ENCODE data around the gene PMF1. TPM values are rescaled to one million over a fixed set of nuclear protein-coding genes. Genes with fewer than 3 reads are reported as not detected.

Gene PMF1
- total RNA-seq, 1 donor from 2014 or later, result 49.7 TPM

GRCh38 chr1:156266051-156266450 lies 53.2 kb downstream of the PMF1 start:
- DNase-seq, result no peak

GRCh38 chr1:156268336-156268735 lies 55.5 kb downstream of the PMF1 start:
- no peak for DNase-seq

- DNase-seq, result no peak
Observed at GRCh38 chr1:156270314-156270713, 57.5 kb downstream of the PMF1 start.

- DNase-seq, result no peak
Observed at GRCh38 chr1:156276532-156276931, 63.7 kb downstream of the PMF1 start.

GRCh38 chr1:156276966-156277381 lies 64.2 kb downstream of the PMF1 start:
- no peak for DNase-seq

- no peak for DNase-seq
Observed at GRCh38 chr1:156279837-156280236, 67.0 kb downstream of the PMF1 start.

- peak; percentile 56 for DNase-seq
Observed at GRCh38 chr1:156281281-156281680, 68.5 kb downstream of the PMF1 start.

- DNase-seq, result peak; percentile 22
Observed at GRCh38 chr1:156281693-156282478, 69.1 kb downstream of the PMF1 start.

GRCh38 chr1:156282479-156283222 lies 69.8 kb downstream of the PMF1 start, which contains the start of gene SMG5:
SMG5 (minus strand) TSS chr1:156282825; CDS start chr1:156282680, 145 bp downstream.
- peak; percentile 100 for DNase-seq

GRCh38 chr1:156283521-156283920 lies 70.7 kb downstream of the PMF1 start:
- no peak for DNase-seq

- DNase-seq, result peak; percentile 34
Observed at GRCh38 chr1:156284112-156284511, 71.3 kb downstream of the PMF1 start, which contains the start of gene TMEM79. TMEM79 (plus strand) TSS chr1:156284325; CDS start chr1:156285227, 902 bp downstream.

- DNase-seq, result no peak
Observed at GRCh38 chr1:156284757-156285156, 72.0 kb downstream of the PMF1 start.

- DNase-seq, result no peak
Observed at GRCh38 chr1:156285437-156285836, 72.6 kb downstream of the PMF1 start.

- DNase-seq, result no peak
Observed at GRCh38 chr1:156286061-156286460, 73.3 kb downstream of the PMF1 start.

Small RNAs within 50 kb of the gene (small RNA-seq; reads per million reads assigned to genes)
- gene RF00568 (ENCODE audit: low replicate concordance), result not detected

Other genes starting within 250 kb of the PMF1 start
- 115 TPM for gene ARHGEF2, start 234.5 kb upstream of the PMF1 start, total RNA-seq
- gene SSR2, start 192.1 kb upstream of the PMF1 start, total RNA-seq, result 282 TPM
- gene UBQLN4, start 159.2 kb upstream of the PMF1 start, total RNA-seq, result 29.1 TPM
- gene LAMTOR2, start 158.2 kb upstream of the PMF1 start, total RNA-seq, result 31.8 TPM
- gene RAB25, start 151.8 kb upstream of the PMF1 start, total RNA-seq, result 13.3 TPM
- 4.0 TPM for gene MEX3A, start 130.5 kb upstream of the PMF1 start, total RNA-seq
- 721 TPM for gene LMNA, start 98.3 kb upstream of the PMF1 start, total RNA-seq
- gene SEMA4A, start 59.4 kb upstream of the PMF1 start, total RNA-seq, result 5.5 TPM
- gene SLC25A44, start 18.9 kb upstream of the PMF1 start, total RNA-seq, result 9.4 TPM
- 1.0 TPM for gene BGLAP, start 29.2 kb downstream of the PMF1 start, total RNA-seq
- gene PAQR6, start 35.0 kb downstream of the PMF1 start, total RNA-seq, result 1.0 TPM
- gene SMG5, start 69.8 kb downstream of the PMF1 start, total RNA-seq, result 52.1 TPM
- 6.1 TPM for gene TMEM79, start 71.3 kb downstream of the PMF1 start, total RNA-seq
- 13.1 TPM for gene GLMP, start 82.7 kb downstream of the PMF1 start, total RNA-seq
- gene VHLL, start 86.3 kb downstream of the PMF1 start, total RNA-seq, result not detected
- 302 TPM for gene CCT3, start 125.3 kb downstream of the PMF1 start, total RNA-seq
- not detected for gene TSACC, start 125.5 kb downstream of the PMF1 start, total RNA-seq
- 0.31 TPM for gene RHBG, start 156.2 kb downstream of the PMF1 start, total RNA-seq

Measured in tongue (tissue), 3 donors.